HG03378 (cell line): Measurements from ENCODE around the gene VCL.
"Not testable (repeated sequence)": the region's sequence is repeated elsewhere in the genome, so short reads cannot be mapped to it uniquely, and the experiment has no call there.

Source experiments
- ATAC-seq: cut with Tn5 transposase; IDR thresholded peaks from one replicate; pipeline ENCODE4 v1.9.1; 2021; ENCODE audit warnings: mild to moderate bottlenecking, moderate library complexity; ENCODE audit not compliant: unreplicated experiment

The VCL gene

DNA sequence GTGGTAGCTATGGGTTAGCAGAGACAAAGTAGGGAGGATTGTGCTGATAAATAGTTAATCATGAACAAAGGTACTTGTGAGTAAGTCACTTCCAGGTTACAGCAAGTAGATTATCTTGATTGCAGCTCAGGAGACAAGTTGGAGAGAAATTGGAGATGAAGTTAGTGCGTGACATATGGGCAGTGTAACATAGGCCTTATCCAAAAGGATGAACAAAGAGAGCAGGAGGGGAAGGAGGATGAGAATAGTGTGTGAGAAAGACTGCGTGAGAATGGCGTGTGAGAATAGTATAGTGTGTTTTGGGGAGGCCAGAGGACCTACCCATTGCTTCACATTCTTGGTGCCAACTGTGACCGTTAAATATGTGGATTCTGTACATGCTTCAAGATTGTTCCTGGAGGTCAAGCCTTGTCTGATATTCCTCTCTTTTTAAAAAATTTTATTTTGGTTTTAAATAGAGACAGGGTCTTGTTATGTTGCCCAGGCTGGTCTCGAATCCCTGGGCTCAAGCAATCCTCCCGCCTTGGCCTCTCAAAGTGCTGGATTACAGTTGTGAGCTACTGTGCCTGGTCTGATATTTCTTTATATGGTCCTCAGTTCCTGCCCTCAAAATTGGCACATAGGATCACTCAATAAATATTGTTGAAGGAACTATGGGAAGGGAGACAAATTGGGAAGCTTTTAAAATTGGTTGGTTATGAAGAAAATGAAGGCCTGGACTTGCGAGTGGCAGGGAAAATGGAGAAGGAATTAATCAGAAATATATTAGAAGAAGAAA lies 3.2 kb downstream of the VCL start:
- ATAC-seq, result no peak

DNA sequence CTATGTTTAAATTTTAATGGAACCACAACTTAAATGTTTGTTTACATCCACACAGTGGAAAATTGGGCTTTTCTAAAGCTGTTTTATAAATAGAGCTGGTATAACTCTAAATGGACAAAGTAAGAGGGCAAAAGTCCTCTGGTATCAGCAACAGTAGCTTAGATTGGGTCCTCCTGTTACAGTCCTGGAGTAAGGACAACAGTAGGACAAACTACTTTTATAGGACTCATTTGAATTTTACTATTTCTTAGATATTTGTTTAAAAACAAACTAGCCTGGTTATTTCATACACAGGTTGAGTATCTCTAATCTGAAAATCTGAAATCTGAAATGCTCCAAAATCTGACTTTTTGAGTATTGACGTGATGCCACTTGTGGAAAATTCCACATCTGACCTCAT lies 8.4 kb downstream of the VCL start:
- no peak for ATAC-seq

DNA sequence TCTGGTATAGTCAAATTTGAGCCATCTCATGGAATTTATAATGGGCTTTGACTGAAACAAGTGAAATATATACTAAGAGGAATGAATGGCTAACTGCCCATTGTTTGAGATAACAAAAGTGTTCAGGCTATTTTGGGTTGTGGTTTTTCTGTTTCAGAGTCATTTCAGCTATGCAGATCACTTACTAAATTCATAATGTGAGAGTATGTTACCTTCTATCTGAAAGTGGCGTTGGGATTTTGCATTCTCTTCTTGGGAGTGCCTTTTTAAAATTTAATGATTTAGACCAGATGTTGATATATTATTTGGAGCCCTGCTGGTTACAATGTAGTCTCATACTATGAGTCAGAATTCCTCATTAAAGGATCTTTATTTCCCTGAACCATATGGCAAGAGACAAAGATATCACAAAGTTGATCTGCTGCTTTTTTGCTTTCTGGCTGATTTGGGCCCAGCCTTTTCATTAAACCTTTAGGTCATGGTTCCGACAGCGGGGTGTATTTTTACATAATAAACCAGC lies 10.4 kb downstream of the VCL start:
- ATAC-seq, result peak; percentile 64

DNA sequence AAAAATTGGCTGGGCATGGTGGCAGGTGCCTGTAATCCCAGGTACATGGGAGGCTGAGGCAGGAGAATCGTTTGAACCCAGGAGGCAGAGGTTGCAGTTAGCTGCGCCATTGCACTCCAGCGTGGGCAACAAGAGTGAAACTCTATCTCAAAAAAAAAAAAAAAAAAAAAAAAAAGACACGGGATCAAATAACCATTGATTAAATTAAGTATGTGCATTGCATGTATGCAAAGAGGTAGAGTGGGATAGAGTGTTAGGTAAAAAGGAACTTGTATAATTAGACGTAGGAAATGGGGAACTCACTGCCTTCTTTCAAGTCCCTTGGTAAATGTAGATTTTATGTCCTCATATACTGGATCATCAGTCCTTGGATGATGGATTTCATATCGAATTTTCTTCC lies 13.1 kb downstream of the VCL start:
- no peak for ATAC-seq

DNA sequence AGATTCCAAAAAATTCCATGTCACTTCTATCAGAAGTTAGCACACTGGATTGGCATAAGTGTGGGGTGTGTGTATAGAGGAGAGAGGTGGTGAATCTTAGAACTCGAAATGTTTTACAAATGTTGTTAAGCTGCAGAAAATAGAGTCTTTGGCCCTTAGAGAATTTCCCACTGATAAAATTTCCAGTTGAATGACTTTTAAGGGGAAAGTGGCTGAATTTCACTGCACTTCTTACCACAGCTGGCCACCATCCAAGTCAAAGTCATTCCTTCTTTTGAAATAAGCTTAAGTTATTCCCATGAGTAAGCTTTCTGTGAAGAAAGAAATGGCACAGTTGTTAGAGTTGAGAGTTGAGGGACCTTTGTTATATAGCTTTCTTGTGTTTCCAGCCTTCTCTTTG lies 13.9 kb downstream of the VCL start:
- no peak for ATAC-seq

DNA sequence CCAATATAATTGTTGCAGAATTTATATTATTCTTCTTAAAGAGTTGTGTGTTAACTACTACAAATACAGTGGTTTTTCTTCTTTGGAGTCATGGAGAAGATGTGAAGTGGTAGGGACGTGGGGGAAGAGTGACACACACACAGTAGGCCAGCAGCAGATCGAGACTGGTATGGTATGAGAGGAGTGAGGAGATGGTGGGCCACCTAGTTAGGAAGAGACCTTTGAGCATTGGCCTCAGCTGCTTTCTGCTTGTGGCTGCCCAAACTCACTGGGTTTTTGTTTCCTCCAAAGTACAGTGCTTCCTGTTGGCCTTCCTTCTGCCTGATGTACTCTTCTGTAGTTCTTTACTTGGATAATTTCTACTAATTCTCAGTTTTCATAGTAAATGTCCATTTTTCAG lies 14.6 kb downstream of the VCL start:
- ATAC-seq, result no peak

DNA sequence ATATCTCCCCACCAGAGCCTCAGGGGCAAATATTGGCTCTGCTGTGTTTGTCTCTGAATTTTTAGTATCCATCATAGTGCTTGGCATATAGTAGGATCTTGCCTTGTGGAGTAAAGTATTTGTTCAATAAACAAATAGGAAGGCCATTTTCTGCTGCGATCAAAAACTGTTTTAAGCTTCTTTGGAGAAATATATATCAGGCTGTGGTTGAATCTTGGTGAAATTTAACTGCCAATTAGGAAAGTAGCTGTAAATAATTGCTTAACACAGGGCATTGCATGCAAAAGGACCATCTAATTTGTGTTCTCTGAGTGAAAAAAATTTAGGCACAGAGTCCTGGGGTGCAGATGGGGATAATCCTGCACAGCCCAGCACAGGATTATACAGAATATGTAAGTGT lies 15.1 kb downstream of the VCL start:
- ATAC-seq, result no peak

DNA sequence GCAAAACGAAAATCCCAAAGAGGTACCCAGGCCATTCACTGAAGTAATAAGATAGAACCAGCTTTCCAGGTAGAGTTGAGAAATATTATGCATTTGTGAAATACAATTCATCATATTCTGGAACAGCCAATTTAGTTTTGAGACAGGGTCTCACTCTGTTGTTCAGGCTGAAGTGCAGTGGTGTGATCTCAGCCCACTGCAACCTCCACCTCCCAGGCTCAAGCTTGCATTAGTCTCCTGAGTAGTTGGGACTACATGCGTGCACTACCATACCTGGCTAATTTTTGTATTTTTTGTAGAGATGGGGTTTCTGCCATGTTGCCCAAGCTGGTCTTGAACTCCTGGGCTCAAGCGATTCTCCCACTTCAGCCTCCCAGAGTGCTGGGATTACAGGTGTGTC lies 16.7 kb downstream of the VCL start:
- ATAC-seq, result not testable (repeated sequence)

DNA sequence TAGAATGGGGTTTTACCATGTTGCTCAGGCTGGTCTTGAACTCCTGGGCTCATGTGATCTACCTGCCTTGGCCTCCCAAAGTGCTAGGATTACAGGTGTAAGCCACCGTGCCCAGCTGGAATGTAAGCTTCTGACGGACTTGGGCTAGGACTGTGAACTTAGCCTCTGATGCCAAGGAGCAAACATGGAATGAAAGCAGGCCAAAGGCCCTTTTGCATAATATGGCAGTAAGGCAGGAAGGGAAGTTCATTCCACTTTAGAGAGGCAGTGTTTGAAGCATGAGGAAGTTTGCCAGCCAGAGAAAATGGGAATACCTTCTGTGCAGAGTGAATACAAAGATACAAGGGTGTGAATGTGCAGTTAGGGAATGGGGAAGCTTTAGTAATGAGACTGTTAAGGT lies 20.3 kb downstream of the VCL start:
- no peak for ATAC-seq

DNA sequence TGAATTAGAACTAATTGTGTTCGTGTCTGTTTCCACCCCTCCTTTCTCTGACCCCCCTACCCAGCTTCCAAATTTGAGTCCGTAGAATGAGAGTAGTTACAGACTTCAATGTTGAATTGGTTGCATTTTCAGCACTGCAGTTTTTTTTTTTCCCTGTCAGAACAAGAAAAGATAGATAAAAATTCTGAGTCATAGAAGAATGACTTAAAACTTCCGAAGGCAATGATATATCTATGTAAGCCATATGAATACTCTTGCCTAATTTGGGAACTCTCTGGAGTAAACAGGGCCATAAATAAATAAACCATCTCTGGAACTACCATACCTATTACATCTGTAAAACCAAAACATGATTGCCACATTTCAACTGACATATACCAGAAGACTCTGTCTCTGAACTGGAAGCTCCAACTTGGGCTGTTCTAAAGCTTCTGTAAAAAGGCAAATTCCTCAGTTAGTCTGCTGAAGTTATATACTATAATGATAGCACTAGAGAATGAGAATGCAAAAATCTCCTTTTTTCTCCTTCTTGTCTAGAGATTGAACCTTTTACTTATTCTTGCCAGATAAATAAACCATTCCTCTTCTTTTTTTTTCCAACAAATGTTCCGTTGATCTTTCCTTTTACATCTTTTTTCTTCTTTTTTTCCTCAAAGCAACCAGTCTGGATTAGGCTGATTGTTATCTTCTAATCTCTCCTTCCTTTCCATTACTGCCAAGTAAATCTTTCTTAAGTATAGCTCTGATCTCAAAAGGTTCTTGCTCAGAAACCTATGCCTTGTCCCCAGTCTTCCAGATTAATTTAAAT lies 23.5 kb downstream of the VCL start:
- no peak for ATAC-seq

DNA sequence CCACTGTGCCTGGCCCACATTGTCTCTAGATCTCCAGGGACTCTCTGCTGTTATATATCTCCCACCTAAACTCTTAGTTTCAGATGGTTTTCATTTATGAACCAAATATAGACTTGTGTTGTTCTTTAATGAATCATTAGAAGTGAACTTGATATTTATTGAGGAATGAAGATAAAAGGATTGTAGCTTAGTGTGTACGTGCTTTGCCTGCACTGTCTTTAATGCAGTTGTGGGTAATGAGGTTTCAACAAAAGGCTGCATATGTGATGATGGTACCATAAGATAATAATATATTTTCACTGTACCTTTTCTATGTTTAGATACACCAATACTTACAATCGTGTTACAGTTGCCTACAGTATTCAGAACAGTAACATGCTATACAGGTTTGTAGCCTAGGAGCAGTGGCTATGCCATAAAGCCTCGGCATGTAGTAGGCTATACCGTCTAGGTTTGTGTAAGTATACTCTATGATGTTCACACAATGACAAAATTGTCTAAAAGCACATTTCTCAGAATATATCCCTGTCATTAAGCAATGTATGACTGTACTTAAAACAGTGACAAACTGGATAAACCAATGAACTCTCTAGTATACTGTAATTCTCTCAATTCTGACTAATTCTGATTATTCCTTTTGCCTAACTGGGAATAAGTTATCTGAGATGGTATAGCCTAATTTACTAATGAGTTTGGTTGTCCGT lies 25.2 kb downstream of the VCL start:
- ATAC-seq, result no peak

DNA sequence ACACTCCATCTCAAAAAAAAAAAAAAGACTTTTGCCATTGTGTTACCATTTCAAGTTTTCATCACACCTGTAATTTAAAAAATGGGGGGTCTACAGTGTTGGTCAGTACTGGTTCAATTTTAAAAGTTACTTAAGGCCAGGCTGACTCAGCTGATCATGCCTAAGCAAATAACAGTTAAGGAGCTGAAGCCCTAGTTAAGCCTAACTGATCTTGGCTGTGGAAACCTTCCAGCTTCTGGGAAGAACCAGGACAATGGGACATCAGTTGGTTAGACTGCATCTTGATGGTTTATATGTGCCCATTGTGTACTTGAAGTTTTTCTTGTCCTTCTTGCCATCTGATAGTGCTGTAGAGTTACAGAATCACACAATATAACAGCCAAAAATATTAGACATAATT lies 26.7 kb downstream of the VCL start:
- no peak for ATAC-seq

DNA sequence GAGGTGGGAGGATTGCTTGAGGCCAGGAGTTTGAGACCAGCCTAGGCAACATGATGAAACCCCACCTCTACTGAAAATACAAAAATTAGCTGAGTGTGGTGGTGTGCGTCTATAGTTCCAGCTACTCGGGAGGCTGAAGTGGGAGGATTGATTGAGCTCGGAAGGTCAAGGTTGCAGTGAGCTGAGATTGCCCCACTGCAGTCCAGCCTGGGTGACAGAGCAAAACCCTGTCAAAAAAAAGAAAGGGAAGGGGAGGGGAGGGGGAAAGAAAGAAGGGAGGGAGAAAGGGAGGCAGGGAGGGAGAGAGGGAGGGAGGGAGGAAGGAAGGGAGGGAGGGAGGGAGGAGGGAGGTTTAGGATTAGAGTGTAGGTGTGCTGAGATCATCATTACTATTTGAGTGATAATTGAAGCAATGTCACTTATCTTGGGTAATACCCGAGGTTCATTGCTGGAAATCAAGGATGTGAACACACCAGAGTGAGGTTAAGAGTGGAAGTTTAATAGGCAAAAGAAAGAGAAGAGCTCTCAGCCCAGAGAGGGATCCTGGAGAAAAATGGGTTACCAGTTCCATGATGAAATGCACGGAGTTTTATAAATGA lies 27.6 kb downstream of the VCL start:
- ATAC-seq, result no peak

DNA sequence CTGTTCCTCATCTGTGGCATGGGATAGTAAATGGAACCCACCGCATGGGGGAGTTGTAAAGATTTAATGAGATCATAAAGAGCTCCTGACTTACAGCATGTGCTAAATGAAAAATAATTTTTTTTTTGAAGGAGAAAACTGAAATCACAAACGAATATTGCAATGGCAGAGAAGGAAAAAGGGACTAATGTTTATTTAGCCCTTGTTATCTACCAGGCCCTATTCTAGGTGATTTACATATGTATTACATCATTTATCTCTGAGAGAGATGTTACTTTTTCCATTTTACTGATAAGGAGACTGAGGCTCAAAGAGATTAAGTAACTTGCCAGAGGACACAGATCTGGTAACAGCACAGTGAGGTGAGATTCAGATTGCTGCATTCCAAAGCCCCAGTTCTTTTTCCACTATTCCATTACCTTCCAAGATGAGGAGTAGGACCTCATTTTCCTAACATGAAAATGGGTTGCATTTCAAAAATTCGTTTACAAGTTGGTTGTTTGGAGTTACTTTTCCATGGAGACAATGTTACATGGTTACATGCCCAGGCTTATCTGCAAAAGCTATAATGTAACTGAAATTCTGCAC lies 28.6 kb downstream of the VCL start:
- no peak for ATAC-seq

DNA sequence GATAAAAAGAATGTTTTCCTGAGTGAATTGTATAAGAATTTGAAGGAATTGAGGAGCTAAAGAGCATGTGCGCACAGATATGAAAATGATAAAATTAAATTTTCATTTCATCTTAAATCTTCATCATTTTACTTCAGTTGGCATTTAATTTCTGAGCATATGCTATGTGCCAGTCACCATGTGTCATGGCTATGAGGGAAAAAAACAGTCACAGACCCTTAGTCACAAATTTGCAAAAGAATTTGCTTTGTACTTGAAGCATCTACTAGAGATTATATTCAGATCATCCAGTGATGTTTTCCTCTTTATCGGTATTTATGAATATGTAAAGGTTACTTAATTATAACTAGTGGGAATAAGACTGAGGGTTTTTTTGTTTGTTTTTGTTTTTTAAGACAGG lies 29.8 kb downstream of the VCL start:
- no peak for ATAC-seq

DNA sequence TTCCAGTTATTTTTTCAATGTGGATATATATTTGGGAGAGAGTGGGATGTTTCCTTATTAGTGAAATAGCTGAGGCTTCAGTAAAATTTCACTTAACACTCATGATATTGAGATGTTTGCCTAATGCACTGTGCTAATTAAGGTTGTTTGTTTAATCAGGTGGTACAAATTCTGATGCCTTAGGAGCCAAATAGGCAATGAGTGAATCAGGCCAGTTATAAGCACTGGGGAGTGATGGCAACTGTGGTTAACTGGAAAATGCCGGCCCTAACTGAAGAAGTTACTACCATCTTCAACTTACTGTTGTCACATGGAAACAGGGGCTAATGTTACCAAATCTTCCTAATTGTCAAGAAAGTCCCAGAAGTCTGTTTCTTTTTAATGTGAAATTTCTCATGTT lies 32.0 kb downstream of the VCL start:
- ATAC-seq, result no peak

DNA sequence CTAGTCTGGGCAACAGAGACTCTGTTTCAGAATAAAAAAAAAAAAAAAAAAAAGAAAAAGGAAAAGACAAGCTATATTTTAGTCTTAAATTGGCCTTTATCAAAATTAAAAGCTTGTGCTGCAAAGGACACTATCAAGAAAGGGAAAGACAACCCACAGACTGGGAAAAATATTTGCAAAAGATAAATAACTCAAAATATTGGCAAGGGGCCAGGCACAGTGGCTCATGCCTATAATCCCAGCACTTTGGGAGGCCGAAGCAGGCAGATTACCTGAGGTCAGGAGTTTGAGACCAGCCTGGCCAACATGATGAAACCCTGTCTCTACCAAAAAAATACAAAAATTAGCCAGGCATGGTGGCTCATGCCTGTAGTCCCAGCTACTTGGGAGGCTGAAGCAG lies 34.3 kb downstream of the VCL start:
- ATAC-seq, result not testable (repeated sequence)

DNA sequence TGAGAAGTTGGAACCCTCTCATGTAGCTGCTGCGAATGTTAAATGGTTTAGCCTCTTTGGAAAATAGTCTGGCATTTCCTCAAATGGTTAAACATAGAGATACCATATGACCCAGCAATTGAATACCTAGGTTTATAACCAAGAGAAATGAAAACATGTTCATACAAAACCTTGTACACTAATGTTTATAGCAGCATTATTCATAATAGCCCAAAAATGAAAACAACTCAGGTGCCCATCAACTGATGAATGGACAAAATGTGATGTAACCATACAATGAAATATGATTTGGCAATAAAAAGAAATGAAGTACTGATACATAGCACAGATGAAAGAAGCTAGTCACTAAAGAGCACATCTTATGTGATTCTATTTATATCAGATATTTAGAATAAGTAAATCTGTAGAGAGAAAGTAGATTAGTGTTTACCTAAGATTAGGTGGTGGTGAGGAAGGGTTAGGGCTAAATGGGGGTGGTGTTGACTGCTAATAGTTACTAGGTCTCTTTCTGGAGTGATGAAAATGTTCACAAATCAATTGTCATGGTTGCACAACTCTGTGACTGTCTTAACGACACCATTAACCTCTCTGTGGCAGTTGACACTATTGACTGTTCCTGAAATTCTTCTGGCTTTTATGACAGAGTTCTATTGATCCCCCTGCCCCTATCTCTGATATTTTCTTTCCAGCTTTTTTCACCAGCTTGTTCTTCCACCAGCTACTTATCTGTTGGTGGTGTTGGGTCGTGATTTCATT lies 35.2 kb downstream of the VCL start:
- no peak for ATAC-seq

DNA sequence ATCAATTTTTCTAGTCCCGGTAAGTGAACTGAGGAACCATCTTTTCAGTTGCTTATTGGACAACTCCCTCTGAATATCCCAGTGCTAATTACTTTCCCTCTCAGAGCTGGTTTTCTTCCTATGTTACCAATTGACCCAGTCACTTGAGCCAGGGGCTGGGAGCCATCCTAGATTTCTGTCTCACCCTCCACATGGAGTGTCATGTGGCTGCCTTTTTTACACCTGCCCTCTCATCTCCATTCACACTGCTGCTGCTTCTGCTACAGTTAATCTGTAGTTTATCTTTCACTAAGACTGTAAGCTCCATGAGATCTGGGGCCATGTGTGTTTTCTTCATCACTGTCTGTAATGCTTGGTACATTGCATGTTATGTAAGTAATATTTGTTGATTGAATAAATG lies 35.8 kb downstream of the VCL start:
- no peak for ATAC-seq

DNA sequence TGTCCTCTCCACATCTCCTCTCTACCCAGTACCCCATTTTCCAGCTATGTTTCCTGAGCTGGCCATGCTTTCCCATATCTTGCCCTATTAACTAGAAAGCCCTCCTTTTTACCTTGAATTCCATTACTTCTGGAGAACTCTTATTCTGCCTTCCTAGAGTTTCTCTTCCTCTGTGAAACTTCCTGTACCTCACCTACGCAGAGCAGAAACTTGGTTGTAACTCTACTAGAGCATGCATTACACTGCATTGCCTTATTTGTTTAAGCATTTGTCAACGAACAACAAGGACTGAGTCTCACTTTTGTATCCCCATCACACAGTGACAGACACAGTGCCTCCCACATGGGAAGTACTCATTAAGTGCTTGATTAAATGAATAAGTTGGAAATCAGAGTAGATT lies 36.4 kb downstream of the VCL start:
- ATAC-seq, result peak; percentile 60
